HG03108 (cell line): ENCODE measurements around the gene RPS27A.
"Not testable (repeated sequence)": the region's sequence is repeated elsewhere in the genome, so short reads cannot be mapped to it uniquely, and the experiment has no call there.

Source experiments
- ATAC-seq: cut with Tn5 transposase; IDR thresholded peaks from one replicate; pipeline ENCODE4 v1.9.1; 2021; ENCODE audit warnings: moderate library complexity; ENCODE audit not compliant: unreplicated experiment

RPS27A gene

DNA sequence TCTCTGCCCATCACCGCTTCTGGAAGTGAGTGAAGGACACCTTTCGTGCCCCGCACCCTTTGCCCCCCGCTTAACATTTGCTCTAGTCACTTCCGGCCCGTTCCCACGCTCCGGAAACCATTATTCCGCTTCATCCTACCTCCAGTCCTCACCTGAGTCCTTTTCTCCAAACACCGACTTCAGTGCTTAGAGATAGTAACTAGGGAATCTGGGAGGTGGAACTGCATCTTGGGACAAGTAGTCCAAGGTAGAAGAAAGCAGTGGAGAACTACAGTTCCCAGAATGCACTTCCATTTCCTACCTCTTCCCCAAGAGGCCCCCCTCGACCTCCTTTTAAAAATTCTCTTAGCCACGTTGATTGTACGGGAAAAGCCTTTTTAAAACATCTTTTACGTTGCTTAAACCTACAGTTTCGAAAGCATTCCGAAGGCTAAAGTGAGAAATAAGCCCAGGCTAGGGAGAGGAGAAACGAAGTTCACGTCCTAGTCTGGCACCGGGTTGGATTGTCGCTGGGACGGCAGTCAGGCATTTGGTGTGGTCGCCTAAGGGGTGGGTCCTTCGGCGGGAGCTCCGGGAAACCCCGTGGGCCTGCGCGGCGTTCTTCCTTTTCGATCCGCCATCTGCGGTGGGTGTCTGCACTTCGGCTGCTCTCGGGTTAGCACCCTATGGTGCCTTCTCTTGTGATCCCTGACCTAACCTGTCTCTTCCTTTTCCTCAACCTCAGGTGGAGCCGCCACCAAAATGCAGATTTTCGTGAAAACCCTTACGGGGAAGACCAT is at the start of gene RPS27A, which contains the start of gene CLHC1:
RPS27A (plus strand) TSS at position 605 of the 779 bp plus-strand sequence; CDS start at position 742, 137 bp downstream.
CLHC1 (minus strand) TSS at position 210 of the 779 bp plus-strand sequence. CDS start 9,882 bp downstream, outside the sequence.
- ATAC-seq: peak; percentile 92

DNA sequence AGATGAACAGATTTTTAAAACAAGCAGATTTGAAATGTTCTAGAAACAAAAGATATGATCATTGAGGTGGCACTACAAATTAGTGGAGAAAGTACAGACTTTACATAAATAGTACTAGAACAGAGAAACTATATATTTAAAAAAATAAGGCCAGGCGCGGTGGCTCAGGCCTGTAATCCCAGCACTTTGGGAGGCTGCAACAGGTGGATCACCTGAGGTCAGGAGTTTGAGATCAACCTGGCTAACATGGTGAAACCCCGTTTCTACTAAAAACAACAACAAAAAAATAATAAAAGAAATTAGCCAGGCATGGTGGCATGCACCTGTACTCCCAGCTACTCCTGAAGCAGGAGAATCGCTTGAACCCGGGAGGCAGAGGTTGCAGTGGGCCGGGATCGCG is 45.7 kb upstream of the RPS27A start:
- ATAC-seq: not testable (repeated sequence)

DNA sequence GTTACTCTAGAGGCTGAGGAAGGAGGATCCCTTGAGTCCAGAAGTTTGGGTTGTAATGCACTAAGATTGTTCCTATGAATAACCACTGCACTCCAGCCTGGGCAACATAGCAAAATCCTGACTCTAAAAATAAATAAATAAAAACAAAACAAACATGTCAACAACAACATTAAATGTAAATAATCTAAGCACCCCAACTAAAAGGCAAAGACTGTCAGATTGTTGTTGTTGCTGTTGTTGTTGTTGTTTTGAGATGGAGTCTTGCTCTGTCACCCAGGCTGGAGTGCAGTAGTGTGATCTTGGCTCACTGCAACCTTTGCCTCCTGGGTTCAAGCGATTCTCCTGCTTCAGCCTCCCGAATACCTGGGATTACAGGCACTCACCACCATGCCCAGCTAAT is 40.6 kb upstream of the RPS27A start:
- not testable (repeated sequence) for ATAC-seq

DNA sequence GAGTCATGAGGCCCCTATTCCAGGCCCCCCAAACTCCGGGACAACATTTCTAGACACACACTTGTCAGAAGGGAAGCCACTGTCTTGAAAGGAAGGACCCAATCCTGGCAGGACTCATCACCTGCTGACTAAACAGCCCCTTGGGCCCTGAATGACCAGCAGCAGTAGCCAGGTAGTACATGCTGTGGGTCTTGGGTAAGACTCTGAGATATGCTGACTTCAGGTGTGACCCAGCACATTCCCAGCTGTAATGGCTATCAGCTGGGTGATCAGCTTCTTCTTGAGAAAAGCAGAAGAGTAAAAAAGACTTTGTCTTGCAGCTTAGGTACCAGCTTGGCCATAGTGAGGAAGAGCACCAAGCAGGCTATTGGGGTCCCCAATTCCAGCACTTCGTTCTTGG is 36.0 kb upstream of the RPS27A start:
- no peak for ATAC-seq

DNA sequence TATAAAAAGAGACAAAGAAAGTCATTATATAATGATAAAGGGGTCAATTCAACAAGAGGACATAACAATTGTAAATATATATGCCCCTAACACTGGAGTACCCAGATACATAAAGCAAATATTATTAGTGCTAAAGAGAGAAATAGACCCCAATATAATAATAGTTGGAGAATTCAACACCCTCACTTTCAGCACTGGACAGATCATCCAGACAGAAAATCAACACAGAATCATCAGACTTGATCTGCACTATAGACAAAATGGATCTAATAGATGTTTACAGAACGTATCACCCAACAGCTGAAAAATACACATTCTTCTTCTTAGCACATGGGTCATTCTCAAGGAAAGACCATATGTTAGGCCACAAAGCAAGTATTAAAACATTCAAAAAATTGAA is 32.1 kb upstream of the RPS27A start:
- no peak for ATAC-seq

DNA sequence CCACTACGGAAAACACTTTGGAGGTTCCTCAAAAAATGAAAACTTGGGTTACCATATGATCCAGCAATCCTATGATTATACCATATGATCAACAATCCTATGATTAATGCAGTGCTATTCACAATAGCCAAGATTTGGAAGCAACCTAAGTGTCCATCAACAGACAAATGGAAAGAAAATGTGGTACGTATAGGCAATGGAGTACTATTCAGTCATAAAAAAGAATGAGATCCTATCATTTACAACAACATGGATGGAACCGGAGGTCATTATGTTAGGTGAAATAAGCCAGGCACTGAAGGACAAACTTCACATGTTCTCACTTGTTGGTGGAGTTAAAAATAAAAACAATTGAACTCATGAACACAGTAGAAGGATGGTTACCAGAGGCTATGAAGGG is 28.0 kb upstream of the RPS27A start:
- no peak for ATAC-seq

DNA sequence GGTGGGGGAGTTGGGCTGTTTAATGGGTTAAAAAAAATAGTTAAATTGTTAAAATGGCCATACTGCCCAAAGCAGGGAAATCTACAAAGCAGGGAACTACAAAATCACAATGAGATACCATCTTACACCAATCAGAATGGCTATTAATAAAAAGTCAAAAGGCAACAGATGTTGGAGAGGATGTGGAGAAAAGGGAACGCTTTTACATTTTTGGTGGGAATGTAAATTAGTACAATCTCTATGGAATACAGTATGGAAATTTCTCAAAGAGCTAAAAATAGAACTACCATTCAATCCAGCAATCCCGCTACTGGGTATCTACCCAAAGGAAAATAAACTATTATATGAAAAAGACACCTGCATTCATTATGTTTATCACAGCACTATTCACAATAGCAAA is 27.5 kb upstream of the RPS27A start:
- no peak for ATAC-seq

DNA sequence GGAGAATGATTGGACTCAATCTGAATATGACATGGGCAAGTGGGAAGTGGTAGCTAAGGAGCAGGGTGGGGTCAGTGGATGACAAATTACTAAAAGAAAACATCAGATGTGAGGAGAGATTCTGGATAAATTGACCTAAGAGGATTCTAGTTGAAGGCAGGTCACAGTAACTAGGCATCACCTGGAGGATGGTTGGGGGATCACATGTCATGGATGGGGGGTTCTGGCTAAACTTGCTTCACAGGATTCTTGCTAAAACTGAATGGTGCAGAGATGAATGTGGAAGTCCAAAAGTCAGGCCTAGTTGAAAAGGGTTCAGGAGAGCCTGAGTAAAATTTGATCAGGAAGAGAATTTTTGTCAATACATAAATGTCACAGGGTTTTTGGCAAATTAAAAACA is 18.7 kb upstream of the RPS27A start:
- ATAC-seq: no peak

DNA sequence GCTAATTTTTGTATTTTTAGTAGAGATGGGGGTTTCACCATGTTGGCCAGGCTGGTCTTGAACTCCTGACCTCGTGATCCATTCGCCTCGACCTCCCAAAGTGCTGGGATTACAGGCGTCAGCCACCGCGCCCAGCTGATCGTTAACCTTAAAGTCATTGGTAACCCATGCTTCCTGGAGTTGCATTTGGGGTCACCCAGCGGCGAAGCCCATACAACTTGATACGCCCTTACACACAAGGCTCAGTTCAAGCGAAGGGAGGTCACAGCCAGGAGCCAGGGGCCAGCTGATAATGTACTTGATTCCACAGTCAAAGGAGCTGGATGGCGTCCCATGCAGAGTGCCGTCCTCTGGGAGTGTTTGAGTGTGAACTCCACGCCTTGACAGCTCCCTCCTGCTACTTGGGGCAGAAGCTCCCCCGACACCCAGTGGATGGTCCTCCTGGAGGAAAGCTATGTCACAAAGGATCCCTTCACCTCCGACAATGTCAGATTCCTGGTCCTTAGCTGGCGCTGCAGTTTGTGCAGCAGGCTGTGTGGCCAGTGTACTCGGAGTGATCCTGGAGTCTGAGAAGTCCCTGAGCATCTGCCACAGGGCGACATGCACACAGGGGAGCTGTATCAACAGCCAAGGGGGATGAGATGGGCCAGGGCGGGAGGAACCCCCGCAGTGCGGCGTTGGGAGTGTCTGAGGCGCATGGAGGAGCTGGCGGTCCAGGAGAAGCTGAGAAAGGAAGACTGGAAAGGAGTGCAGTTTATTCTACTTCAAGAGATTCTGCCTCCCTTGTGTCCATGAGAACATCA is 8.3 kb upstream of the RPS27A start:
- ATAC-seq: no peak

DNA sequence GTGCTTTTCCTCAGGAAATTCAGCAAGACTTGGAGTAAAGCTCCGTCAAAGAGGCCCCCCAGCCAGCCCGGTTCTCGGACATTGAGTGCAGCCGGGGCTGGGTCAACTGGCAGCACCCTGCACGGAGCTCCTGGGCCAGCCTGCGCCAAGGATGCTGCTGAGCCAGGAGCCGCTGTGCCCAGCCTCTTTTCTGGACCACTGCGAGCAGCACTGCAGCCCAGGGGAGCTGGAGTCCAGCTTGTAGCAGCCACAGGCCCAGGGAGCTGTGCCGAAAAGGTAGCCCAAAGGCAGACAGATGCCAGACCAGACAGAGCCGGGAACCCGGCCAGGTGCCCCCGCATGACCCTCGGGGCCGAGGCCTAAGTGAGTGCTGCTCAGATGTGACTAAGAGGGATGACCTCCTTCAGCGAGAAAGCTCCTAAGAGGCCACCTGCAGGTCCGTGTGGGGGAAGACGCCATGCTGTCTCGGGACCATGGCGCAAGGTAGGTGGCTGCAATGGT is 7.7 kb upstream of the RPS27A start:
- no peak for ATAC-seq

DNA sequence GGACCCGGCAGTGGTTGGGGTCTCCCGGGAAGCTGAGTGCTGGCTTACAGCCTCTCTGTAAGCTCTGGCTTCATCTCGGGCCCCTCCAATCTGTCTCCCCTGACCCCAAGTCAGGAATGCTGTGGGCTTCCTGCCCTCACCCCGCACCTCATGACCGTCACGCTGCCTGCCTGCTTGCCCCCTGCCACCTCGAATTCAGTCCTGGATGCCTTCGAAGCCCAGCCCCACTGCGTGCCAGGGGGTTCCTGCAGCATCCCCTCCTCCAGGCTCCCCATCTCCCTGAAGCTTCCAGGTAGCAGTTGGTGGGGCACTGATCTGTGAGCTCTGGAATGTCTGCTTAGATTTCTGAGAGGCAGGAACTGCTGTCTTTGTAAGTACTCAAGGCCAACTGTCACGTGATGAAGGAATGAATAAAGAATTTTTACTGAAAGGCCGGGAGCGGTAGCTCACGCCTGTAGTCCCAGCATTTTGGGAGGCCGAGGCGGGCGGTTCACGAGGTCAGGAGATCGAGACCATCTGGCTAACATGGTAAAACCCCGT is 6.9 kb upstream of the RPS27A start:
- no peak for ATAC-seq

DNA sequence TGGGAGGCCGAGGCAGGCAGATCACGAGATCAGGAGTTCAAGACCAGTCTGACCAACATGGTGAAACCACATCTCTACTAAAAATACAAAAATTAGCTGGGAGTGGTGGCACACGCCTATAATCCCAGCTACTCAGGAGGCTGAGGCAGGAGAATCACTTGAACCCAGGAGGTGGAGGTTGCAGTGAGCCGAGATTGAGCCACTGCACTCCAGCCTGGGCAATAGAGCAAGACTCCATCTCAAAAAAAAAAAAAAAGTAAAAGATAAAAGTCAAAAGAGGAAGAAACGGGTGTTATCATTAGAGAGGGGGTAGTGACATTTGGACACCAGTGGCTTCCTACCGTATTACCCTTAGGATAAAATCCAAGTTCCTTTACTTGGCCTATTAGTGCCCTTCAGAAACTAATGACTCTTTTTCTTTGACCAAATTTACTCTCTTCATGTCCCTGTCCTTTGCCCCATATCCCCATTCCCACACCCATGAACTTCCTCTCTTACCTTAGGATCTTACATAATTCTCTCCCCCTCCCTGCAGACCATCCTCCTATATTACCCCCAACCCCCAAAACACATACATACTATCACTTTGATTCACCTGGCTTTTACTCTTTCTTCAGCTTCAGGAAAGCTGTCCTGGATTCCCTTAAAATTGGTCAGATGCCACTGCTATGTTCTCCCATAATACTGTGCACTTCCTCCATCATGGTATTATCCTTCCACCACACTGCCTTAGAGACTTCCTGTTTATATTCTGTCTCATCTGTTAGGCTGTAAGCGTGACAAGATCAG is 4.9 kb upstream of the RPS27A start:
- not testable (repeated sequence) for ATAC-seq

DNA sequence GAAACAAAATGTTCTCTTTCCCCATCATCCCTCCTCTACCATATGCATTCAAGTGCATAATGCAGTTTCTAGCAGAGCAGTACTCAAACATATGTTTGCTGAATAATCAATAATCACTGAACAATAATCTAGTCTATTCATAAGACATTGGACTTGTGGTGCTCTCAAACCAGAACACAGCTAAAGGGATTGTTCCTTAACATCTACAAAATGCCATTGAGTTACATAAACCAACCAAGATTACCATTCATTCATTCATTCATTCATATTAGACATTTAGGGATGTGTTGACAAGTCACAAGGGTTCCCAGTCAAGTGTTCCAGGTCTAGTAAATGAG is 4.3 kb upstream of the RPS27A start:
- ATAC-seq: no peak

DNA sequence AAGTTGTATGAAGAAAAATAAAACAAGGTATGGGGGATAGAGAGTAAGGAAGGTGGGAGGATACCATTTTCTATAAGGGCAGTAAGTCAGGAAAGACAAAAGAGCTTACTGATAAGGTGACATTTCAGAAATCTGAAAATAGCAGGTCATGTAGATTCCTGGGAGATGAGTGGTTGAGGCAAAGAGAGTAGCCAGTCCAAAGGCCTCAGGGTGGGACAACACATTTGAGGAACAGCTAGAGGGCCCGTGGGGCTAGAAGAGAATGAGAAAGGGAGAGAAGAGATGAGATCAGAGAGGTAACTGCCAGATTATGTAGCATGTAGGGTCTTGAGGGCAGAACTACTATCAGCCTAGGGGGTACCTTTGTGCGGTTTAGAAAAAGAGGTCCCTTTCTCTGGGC is 3.3 kb upstream of the RPS27A start:
- ATAC-seq: no peak

DNA sequence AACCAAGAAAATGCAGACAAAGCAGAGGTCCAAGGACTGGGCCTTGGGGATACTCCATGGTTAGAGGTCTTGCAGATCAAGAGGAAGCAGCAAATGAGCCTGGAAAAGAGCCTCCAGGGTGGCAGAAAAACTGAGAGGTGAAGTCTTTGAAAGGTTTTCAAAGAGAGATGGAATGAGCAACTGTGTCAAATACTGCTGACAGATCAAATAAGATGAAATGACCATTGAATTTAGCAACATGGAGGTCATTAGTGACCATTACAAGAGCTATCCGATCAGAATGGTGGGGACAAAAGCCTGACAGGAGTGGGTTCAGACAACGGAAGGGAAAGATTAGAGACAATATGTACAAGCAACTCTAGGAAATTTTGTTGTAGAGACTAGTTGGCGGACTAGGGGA is 1.9 kb upstream of the RPS27A start:
- ATAC-seq: no peak

DNA sequence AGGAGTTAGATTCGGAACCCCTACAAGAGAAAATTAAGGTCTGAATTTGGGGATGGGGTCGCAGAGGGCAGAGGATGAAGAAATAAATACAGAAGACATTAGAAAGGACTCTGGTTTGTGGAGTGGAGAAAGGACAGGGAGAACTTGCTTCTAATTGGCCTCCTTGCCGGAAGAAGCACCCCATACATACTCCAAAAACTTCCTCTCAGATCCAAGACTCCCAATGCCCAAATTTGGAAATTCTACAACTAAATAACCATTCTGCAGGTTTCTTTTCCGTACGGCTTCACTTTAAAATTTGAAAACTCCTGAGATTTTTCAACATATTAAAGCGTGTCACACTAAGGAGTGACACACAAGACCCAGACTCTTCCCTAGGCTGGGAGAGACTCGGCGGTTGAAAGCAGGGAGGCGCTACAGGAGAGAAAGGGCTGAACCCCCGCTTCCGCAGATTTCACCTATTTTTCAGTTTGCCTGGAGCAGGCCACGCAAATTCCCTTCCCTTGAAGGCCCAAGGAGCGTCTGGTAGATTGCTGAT is 873 bp upstream of the RPS27A start:
- no peak for ATAC-seq

DNA sequence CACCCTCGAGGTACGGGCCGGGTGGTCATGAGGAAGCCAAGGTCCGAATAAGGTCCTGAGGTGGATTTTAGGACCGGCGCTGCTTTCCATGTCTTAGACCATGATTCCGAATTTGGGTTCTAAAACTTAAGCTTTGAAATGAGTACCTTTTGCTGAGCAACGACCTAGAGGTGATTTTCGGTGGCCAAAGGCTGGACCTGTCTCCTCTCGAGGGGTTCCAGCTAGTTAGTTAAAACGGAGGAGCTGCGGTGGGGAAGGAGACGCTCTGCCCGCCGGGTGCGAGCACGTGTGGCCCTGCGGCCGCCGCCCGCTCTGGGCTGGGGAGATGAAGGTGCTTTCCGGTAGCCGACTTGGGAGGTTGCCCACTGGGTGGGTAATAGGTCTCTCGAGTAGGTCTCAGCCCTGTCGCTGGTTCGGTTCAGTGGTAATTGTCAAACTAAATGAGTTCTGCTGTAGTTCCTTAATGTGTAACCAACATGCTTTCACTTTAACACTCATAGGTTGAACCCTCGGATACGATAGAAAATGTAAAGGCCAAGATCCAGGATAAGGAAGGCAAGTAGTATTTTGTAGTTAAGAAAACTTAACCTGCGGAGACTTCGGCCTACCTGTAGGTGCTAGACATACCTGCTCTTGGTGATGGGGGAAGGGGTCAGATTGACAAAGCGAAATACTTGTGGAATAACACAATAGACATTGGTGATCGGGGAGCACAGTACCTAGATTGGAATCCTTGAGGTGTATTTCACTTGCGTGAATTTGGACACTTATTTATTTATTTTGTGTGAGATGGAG is 572 bp downstream of the RPS27A start:
- no peak for ATAC-seq

DNA sequence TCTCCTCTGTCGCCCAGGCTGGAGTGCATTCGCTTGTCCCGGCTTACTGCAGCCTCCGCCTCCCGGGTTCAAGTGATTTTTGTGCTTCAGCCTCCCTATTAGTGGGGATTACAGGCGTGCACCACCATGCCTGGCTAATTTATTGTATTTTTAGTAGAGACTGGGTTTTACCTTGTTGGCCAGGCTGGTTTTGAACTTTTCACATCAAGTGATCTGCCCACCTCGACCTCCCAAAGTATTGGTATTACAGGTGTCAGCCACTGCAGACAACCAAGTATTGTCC is 1.1 kb downstream of the RPS27A start:
- ATAC-seq: no peak

DNA sequence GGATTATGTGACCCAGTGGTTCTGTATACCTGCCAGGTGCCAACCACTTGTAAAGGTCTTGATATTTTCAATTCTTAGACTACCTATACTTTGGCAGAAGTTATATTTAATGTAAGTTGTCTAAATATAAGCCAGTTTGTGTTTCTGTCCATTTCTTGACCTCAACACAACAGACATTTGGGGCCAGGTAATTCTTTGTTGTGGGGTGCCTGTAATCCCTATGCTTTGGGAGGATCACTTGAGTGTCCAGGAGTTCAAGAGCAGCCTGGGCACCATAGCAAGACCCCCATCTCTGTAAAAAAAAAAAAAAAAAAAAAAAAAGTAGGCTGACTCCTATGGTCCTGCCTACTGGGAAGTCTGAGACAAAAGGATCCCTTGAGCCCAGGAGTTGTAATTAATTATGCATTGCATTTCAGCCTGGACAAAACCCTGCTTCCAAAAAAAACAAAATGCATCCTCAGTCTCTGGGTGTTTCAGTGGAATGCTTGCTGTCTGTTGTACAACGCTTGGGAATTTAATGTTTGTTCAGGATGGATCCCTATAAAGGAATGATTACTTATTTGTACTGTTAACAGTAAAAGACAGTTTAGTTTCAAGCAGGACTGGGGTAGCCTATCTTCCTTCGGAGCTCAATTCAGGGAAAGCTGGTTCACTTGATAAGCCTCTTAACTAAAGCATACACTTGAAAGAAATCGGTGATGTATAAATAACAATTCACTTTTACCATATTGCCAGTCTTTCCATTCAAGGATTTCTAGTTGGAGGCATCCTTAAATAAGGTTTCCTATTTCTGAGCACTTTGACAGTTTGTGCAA is 3.4 kb downstream of the RPS27A start:
- no peak for ATAC-seq
